Heart left ventricle (tissue), 13 donors: Measurements from ENCODE around the gene TMEM222.

Experiments
- CTCF ChIP-seq, 12 donors: fragments of 200-600 bp; sonication (generic) in 4 of 12; IDR thresholded peaks; one replicate each; pipeline versions ENCODE4 v1.5.0 to v1.8.0; 2018 to 2022; ENCODE audit warnings: antibody characterized with exemption in 12 of 12, mild to moderate bottlenecking in 5 of 12
- POLR2A ChIP-seq, 2 donors: fragments of 450-650 bp; IDR thresholded peaks; one replicate each; pipeline ENCODE4 v1.6.1; 2017; ENCODE audit warnings: antibody characterized with exemption in 2 of 2, mild to moderate bottlenecking in 2 of 2, moderate library complexity in 2 of 2
- donor health status: ischemic (EF 13 %, LVEDD 7.1; RV severe dilation, severe dysfunction).
- donor health status: DM: no; HTN: yes; CAD: no.
- donor health status: DM: no; HTN: no; CAD: no.
- donor health status: ischemic (EF 25% LVEDD 6.9; RV normal size, moderate dysfunction).
- donor health status: ischemic (EF 25% LVEDD 5.7; RV mildly dilated, moderate dysfunction).
- donor health status: ischemic (EF 35%, LVEDD 5.7; RV mildly dilated, moderate dysfunction).
- donor health status: nonischemic (EF 11% LVEDD 7.7; RV severe dilation, severe dysfunction).
- donor health status: DM: yes; HTN: yes; CAD: no.
- donor health status: PGD.
- donor health status: ischemic (EF 29% LVEDD 5.4; RV normal size, mild dysfunction).
- donor health status: nonischemic (EF 23%, LVEDD 6.1; RV moderate dilation, normal function).

GRCh38 chr1:27379564-27380122 lies 57.7 kb downstream of the TMEM222 start:
- TF ChIP-seq POLR2A (IDR thresholded peaks at IDR 0.05) (no peak), CTCF (IDR thresholded peaks at IDR 0.05) (no peak)
